CD4-positive, alpha-beta T cell (primary cell): ENCODE results near the gene TBL1X. TPM values are rescaled to one million over a fixed set of nuclear protein-coding genes. Genes with fewer than 3 reads are reported as not detected.

ENCODE experiments used
- ATAC-seq: fragments of 200-7000 bp; cut with Tn5 transposase; one replicate; pipeline ENCODE4 v1.10.0; 2022; ENCODE audit warnings: mild to moderate bottlenecking; ENCODE audit not compliant: poor library complexity
- CTCF ChIA-PET: fragments of 350-600 bp; sonication (Branson Sonifier 250); formaldehyde crosslinking; loops from one replicate; lab custom pipeline; 2021; ENCODE audit warnings: antibody characterized with exemption, inconsistent platforms; lab: Charles Lee
- POLR2A ChIA-PET: fragments of 350-600 bp; sonication (Branson Sonifier 250); formaldehyde crosslinking; loops from one replicate; lab custom pipeline; 2021; ENCODE audit warnings: antibody characterized with exemption, inconsistent platforms; lab: Charles Lee
- DNase-seq, 14 experiments: peaks; one replicate each; pipeline ENCODE4 v3.0.0-alpha.2; 2013 to 2020; ENCODE audit warnings: mixed read lengths in 2 of 14
- H3K27ac ChIP-seq, 2 donors: one replicate each; pipeline versions ENCODE4 v1.5.1 to v1.7.0; 2013; ENCODE audit warnings: low read length in 2 of 2, low read depth in 1 of 2, mild to moderate bottlenecking in 1 of 2
- H3K27me3 ChIP-seq, 2 experiments: 1 replicate in 1 of 2; 2 replicates in 1 of 2; pipeline versions ENCODE4 v1.6.1 to v1.7.0; 2013; ENCODE audit warnings: low read length in 2 of 2, control low read depth in 1 of 2, mild to moderate bottlenecking in 1 of 2, moderate library complexity in 1 of 2; ENCODE audit not compliant: insufficient read depth in 2 of 2, control insufficient read depth in 1 of 2
- H3K36me3 ChIP-seq: one replicate; pipeline ENCODE4 v1.6.1; 2013; ENCODE audit warnings: low read length, control low read depth; ENCODE audit not compliant: insufficient read depth
- H3K4me1 ChIP-seq: one replicate; pipeline ENCODE4 v1.6.1; 2013; ENCODE audit warnings: low read length, control low read depth; ENCODE audit not compliant: insufficient read depth
- H3K4me3 ChIP-seq: one replicate; pipeline ENCODE4 v1.5.1; 2013; ENCODE audit warnings: mild to moderate bottlenecking, low read length, moderate library complexity
- H3K9me3 ChIP-seq, 2 experiments: 1 replicate in 1 of 2; 2 replicates in 1 of 2; pipeline versions ENCODE4 v1.6.1 to v1.7.0; 2013; ENCODE audit warnings: low read length in 2 of 2, mild to moderate bottlenecking in 2 of 2, control low read depth in 1 of 2, moderate library complexity in 1 of 2; ENCODE audit not compliant: control insufficient read depth in 1 of 2, insufficient read depth in 1 of 2
- H3K27ac Mint-ChIP-seq: one replicate; pipeline ENCODE4 v1.8.0; 2020; ENCODE audit warnings: mixed read lengths
- H3K27me3 Mint-ChIP-seq: one replicate; pipeline ENCODE4 v1.8.0; 2021; ENCODE audit warnings: mixed read lengths
- H3K36me3 Mint-ChIP-seq: one replicate; pipeline ENCODE4 v1.8.0; 2021; ENCODE audit warnings: low read depth, mixed read lengths
- H3K4me1 Mint-ChIP-seq: one replicate; pipeline ENCODE4 v1.8.0; 2021; ENCODE audit warnings: low read depth, mixed read lengths
- H3K4me3 Mint-ChIP-seq: one replicate; pipeline ENCODE4 v1.8.0; 2020; ENCODE audit warnings: mild to moderate bottlenecking, mixed read lengths
- H3K9me3 Mint-ChIP-seq: one replicate; pipeline ENCODE4 v1.8.0; 2020; ENCODE audit warnings: mixed read lengths
- CTCF ChIP-seq: fragments of 200-600 bp; IDR thresholded peaks from one replicate; pipeline ENCODE4 v1.8.0; 2022; ENCODE audit warnings: antibody characterized with exemption, mild to moderate bottlenecking
- intact Hi-C, 2 experiments: fragments of 100-400 bp; cut with DNase I in 1 of 2; cut with micrococcal nuclease in 1 of 2; formaldehyde crosslinking; loops; one replicate each; pipeline versions ENCODE4 v1.15.1 to v1.9.0; 2023 to 2025; cut with DNase I, micrococcal nuclease
- total RNA-seq, 174 experiments: library from RNA in 2 of 174; stranded (reverse) in 2 of 174; gene quantifications; one replicate each; pipeline ENCODE4 v1.2.3 and lab custom pipeline; 2021 to 2026

TBL1X gene
- total RNA-seq, 2 experiments from 2014 or later = 17.4 to 19.2 TPM

- Mint-ChIP-seq H3K27ac (no peak overlapping the region), H3K36me3 (no peaks in the 10 kb centered on the region), H3K4me3 (no peak overlapping the region), H3K27me3 (no peaks in the 10 kb centered on the region), H3K9me3 (no peaks in the 10 kb centered on the region), H3K4me1 (peaks cover 4% of the 10 kb centered on the region)
- H3K4me1 ChIP-seq = no peaks in the 10 kb centered on the region
- DNase-seq = no peak
- TF ChIP-seq CTCF = no peak
- no peak overlapping the region for H3K4me3 ChIP-seq
- intact Hi-C loops = no loop called here
- ATAC-seq = no peak
- no peaks in the 10 kb centered on the region for H3K36me3 ChIP-seq
- no peaks in the 10 kb centered on the region for H3K27me3 ChIP-seq
- CTCF ChIA-PET = no interaction called here
- H3K9me3 ChIP-seq = no peaks in the 10 kb centered on the region
- POLR2A ChIA-PET = no interaction called here
- no peak overlapping the region for H3K27ac ChIP-seq
Measured at GRCh38 chrX:9605484-9605883, 140.6 kb downstream of the TBL1X start.

GRCh38 chrX:9606971-9607370 is 142.1 kb downstream of the TBL1X start:
- ATAC-seq (no peak), DNase-seq (no peak)
- no peaks in the 10 kb centered on the region for H3K36me3 Mint-ChIP-seq
- Histone ChIP-seq H3K4me1 (no peaks in the 10 kb centered on the region), H3K36me3 (no peaks in the 10 kb centered on the region), H3K9me3 (no peaks in the 10 kb centered on the region), H3K27ac (no peak overlapping the region), H3K4me3 (no peak overlapping the region), H3K27me3 (no peaks in the 10 kb centered on the region)
- ChIA-PET POLR2A (no interaction called here), CTCF (no interaction called here)
- H3K4me1 Mint-ChIP-seq = no peaks in the 10 kb centered on the region
- no peak for TF ChIP-seq CTCF
- no peaks in the 10 kb centered on the region for H3K9me3 Mint-ChIP-seq
- H3K27me3 Mint-ChIP-seq = no peaks in the 10 kb centered on the region
- no peak overlapping the region for H3K27ac Mint-ChIP-seq
- H3K4me3 Mint-ChIP-seq = no peak overlapping the region
- intact Hi-C loops = no loop called here

GRCh38 chrX:9609499-9609898 is 144.6 kb downstream of the TBL1X start:
- no peaks in the 10 kb centered on the region for H3K27me3 Mint-ChIP-seq
- DNase-seq = no peak
- Histone ChIP-seq H3K4me1 (no peaks in the 10 kb centered on the region), H3K36me3 (no peaks in the 10 kb centered on the region), H3K9me3 (no peaks in the 10 kb centered on the region), H3K27ac (no peak overlapping the region), H3K4me3 (no peak overlapping the region), H3K27me3 (no peaks in the 10 kb centered on the region)
- no peak for ATAC-seq
- intact Hi-C loops = no loop called here
- POLR2A ChIA-PET = no interaction called here
- no peaks in the 10 kb centered on the region for H3K9me3 Mint-ChIP-seq
- H3K36me3 Mint-ChIP-seq = no peaks in the 10 kb centered on the region
- CTCF ChIA-PET = no interaction called here
- H3K27ac Mint-ChIP-seq = no peak overlapping the region
- no peak for TF ChIP-seq CTCF
- no peak overlapping the region for H3K4me3 Mint-ChIP-seq
- H3K4me1 Mint-ChIP-seq = no peaks in the 10 kb centered on the region
